MCF 10A (cell line): ENCODE measurements around the gene CEP170B. TPM values are rescaled to one million over a fixed set of nuclear protein-coding genes. Genes with fewer than 3 reads are reported as not detected.
"Not testable (repeated sequence)": the region's sequence is repeated elsewhere in the genome, so short reads cannot be mapped to it uniquely, and the experiment has no call there.

Experiments used
- BruUV-seq: library from RNA; stranded (reverse); fragments of 400-500 nt; replicated peaks from 2 replicates; lab custom pipeline; 2021; lab: Mats Ljungman, UMichigan
- CTCF ChIA-PET: fragments of 300-600 bp; sonication (Branson Sonifier 250); formaldehyde crosslinking; extraction: SDS; loops from one replicate; lab custom pipeline; 2021; ENCODE audit warnings: antibody characterized with exemption, inconsistent platforms; lab: Yijun Ruan, JAX
- POLR2A ChIA-PET: fragments of 300-600, 350-650 bp; sonication (Branson Sonifier 250); formaldehyde crosslinking; extraction: SDS; loops from one replicate; lab custom pipeline; 2020; ENCODE audit warnings: antibody characterized with exemption, inconsistent platforms; lab: Yijun Ruan, JAX
- DNase-seq: peaks from one replicate; pipeline ENCODE4 v3.0.0-alpha.2; 2018; ENCODE audit not compliant: unreplicated experiment
- H3K27ac Mint-ChIP-seq: one replicate; pipeline ENCODE4 v1.8.0; 2022; ENCODE audit warnings: mild to moderate bottlenecking, low read depth, mixed read lengths; ENCODE audit not compliant: unreplicated experiment
- H3K27me3 Mint-ChIP-seq: one replicate; pipeline ENCODE4 v1.8.0; 2022; ENCODE audit warnings: mixed read lengths; ENCODE audit not compliant: insufficient read depth, unreplicated experiment
- H3K36me3 Mint-ChIP-seq: one replicate; pipeline ENCODE4 v1.8.0; 2022; ENCODE audit warnings: mild to moderate bottlenecking, moderate library complexity, mixed read lengths; ENCODE audit not compliant: insufficient read depth, unreplicated experiment
- H3K4me1 Mint-ChIP-seq: one replicate; pipeline ENCODE4 v1.8.0; 2022; ENCODE audit warnings: mixed read lengths; ENCODE audit not compliant: insufficient read depth, unreplicated experiment
- H3K4me3 Mint-ChIP-seq: one replicate; pipeline ENCODE4 v1.8.0; 2022; ENCODE audit warnings: mild to moderate bottlenecking, moderate library complexity, mixed read lengths; ENCODE audit not compliant: unreplicated experiment
- H3K9me3 Mint-ChIP-seq: one replicate; pipeline ENCODE4 v1.8.0; 2022; ENCODE audit warnings: mixed read lengths; ENCODE audit not compliant: unreplicated experiment
- intact Hi-C: fragments of 100-400 bp; cut with micrococcal nuclease; formaldehyde crosslinking; loops from 2 replicates; pipeline ENCODE4 v1.14.1; 2022
- total RNA-seq: library from RNA; stranded (reverse); gene quantifications from 2 replicates; pipeline ENCODE4 v1.2.3, GENCODE V29; 2022
- TF ChIP-seq, protein P1 (sequence below): fragments of 200-600 bp; IDR thresholded peaks from one replicate; pipeline ENCODE4 v1.8.0; 2022; ENCODE audit warnings: antibody characterized with exemption, mild to moderate bottlenecking; ENCODE audit not compliant: unreplicated experiment

CEP170B gene
- total RNA-seq, 1 experiment from 2014 or later, result 77.4 TPM

DNA sequence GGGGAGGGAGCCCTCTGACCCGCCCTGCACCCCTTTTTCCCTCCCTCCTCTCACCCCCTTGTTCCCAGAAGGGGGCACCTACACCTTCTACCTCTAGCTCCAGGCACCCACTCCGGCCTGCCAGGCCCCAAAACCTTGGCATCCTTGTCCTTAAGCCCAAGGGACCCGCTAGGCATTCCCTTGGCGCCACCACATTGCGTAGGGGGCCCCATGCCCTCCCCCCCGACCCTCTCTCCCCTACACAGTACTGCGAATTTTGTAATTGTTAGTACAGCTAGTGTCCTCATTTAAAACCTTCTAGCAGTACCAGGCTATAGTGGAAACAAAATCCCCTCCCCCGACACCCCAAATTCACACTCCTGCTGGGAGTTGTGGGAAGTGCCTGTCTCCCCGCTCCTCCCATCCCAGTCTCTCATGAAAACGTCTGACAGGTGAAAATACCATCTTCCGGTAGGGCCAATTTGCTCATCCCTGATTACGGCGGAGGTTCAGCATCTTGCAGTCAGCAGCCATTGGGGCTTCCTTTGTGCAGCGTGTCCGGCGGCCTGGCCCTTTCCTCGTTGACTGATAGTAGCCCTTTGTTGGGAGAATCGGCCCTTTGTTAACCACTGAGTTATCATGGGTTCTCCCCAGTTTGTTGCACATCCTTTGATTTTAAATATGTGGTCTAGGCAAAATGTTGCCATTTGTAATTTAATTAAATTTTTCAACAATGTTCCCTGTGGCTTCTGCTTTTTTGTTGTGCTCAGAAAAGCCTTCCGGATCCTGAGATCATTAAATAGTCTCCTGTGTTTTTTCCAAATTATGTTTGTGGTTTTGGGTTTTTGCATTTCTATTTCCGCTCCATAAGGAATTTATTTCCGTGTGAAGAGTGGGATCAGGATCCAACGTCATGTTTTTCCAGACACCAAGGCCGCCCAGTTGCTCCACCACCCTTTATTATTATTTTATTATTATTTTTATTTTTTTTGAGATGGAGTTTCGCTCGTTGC lies 7.9 kb upstream of the CEP170B start:
- Mint-ChIP-seq H3K27ac (no peak overlapping the region), H3K27me3 (no peaks in the 10 kb centered on the region), H3K4me3 (no peak overlapping the region), H3K36me3 (no peaks in the 10 kb centered on the region), H3K4me1 (no peaks in the 10 kb centered on the region), H3K9me3 (no peaks in the 10 kb centered on the region)
- POLR2A ChIA-PET, result no interaction called here
- TF ChIP-seq, protein P1, sequence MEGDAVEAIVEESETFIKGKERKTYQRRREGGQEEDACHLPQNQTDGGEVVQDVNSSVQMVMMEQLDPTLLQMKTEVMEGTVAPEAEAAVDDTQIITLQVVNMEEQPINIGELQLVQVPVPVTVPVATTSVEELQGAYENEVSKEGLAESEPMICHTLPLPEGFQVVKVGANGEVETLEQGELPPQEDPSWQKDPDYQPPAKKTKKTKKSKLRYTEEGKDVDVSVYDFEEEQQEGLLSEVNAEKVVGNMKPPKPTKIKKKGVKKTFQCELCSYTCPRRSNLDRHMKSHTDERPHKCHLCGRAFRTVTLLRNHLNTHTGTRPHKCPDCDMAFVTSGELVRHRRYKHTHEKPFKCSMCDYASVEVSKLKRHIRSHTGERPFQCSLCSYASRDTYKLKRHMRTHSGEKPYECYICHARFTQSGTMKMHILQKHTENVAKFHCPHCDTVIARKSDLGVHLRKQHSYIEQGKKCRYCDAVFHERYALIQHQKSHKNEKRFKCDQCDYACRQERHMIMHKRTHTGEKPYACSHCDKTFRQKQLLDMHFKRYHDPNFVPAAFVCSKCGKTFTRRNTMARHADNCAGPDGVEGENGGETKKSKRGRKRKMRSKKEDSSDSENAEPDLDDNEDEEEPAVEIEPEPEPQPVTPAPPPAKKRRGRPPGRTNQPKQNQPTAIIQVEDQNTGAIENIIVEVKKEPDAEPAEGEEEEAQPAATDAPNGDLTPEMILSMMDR, result no peak
- intact Hi-C loops, result no loop called here
- DNase-seq, result no peak
- no TSS peak for BruUV-seq
- CTCF ChIA-PET, result interaction anchor here (1.1 kb wide), 2 partner anchors 26 to 762 kb away, joined by 3 read pairs; no protein-coding TSS in a partner anchor

DNA sequence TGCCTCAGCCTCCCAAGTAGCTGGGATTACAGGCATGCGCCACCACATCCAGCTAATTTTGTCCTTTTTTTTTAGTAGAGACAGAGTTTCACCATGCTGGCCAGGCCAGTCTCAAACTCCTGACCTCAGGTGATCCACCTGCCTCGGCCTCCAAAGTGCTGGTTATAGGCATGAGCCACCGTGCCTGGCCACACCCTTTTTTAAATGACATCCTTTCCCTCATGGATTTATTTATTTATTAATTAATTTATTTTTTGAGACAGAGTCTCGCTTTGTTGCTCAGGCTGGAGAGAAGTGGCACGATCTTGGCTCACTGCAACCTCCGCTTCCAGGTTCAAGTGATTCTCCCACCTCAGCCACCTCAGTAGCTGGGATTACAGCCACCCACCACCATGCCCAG lies 7.1 kb upstream of the CEP170B start:
- POLR2A ChIA-PET, H3K4me3 Mint-ChIP-seq, H3K36me3 Mint-ChIP-seq, BruUV-seq, H3K27ac Mint-ChIP-seq, intact Hi-C loops, H3K9me3 Mint-ChIP-seq, H3K4me1 Mint-ChIP-seq, CTCF ChIA-PET, DNase-seq, H3K27me3 Mint-ChIP-seq: not testable (repeated sequence)

DNA sequence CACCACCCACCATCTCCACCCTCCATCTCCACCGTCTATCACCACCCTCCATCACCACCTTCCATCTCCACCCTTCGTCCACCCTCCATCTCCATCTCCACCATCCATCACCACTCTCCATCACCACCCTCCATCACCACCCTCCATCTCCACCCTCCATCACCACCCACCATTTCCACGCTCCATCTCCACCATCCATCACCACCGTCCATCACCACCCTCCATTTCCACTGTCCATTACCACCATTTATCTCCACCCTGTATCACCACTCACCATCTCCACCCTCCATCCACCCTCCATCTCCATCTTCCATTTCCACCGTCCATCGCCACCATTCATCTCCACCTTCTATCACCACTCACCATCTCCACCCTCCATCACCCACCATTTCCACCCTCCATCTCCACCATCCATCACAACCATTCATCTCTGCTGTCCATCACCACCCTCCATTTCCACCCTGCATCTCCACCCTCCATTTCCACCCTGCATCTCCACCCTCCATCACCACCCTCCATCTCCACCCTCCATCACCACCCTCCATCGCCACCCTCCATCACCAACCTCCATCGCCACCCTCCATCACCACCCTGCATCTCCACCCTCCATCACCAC lies 6.1 kb upstream of the CEP170B start:
- no peaks in the 10 kb centered on the region for H3K27me3 Mint-ChIP-seq
- intact Hi-C loops, result no loop called here
- no peaks in the 10 kb centered on the region for H3K9me3 Mint-ChIP-seq
- H3K4me3 Mint-ChIP-seq, result no peak overlapping the region
- no TSS peak for BruUV-seq
- no peaks in the 10 kb centered on the region for H3K4me1 Mint-ChIP-seq
- DNase-seq, result no peak
- TF ChIP-seq, protein P1, result no peak
- no peaks in the 10 kb centered on the region for H3K36me3 Mint-ChIP-seq
- no peak overlapping the region for H3K27ac Mint-ChIP-seq
- CTCF ChIA-PET, result no interaction called here
- POLR2A ChIA-PET, result no interaction called here

DNA sequence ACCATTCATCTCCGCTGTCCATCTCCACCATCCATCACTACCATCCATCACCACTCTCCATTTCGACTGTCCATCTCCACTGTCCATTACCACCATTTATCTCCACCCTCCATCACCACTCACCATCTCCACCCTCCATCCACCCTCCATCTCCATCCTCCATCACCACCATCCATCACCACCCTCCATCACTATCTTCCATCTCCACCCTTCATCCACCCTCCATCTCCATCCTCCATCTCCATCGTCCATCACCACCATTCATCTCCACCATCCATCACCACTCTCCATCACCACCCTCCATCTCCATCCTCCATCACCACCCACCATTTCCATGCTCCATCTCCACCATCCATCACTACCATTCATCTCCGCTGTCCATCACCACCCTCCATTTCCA lies 5.2 kb upstream of the CEP170B start:
- ChIA-PET POLR2A (no interaction called here), CTCF (no interaction called here)
- H3K27me3 Mint-ChIP-seq, result no peaks in the 10 kb centered on the region
- BruUV-seq, result no TSS peak
- H3K27ac Mint-ChIP-seq, result no peak overlapping the region
- H3K4me1 Mint-ChIP-seq, result peaks cover 6% of the 10 kb centered on the region
- H3K36me3 Mint-ChIP-seq, result no peaks in the 10 kb centered on the region
- no peak overlapping the region for H3K4me3 Mint-ChIP-seq
- TF ChIP-seq, protein P1, result no peak
- H3K9me3 Mint-ChIP-seq, result no peaks in the 10 kb centered on the region
- DNase-seq, result no peak
- intact Hi-C loops, result no loop called here
